Stromal cell of bone marrow (primary cell): Measurements from ENCODE around the gene DRAP1.

Experiments
- DNase-seq: peaks from one replicate; pipeline ENCODE4 v3.0.0-alpha.2; 2012; ENCODE audit warnings: low read depth

Gene DRAP1

GRCh38 chr11:65961267-65962140 is 42.3 kb downstream of the DRAP1 start, which contains the start of gene SART1:
Gene SART1, plus strand, starts transcription at chr11:65961734. Its CDS starts 47 bp downstream, at chr11:65961781.
- DNase-seq: peak; percentile 96

GRCh38 chr11:65962141-65962564 is 42.9 kb downstream of the DRAP1 start:
- no peak for DNase-seq

- DNase-seq: no peak
Observed at GRCh38 chr11:65964906-65965305, 45.7 kb downstream of the DRAP1 start.

GRCh38 chr11:65965986-65966762 is 46.9 kb downstream of the DRAP1 start:
- no peak for DNase-seq

- DNase-seq: no peak
Observed at GRCh38 chr11:65967329-65967934, 48.2 kb downstream of the DRAP1 start.

- DNase-seq: no peak
Observed at GRCh38 chr11:65968600-65969482, 49.6 kb downstream of the DRAP1 start.
